Measurements from ENCODE around the gene SPPL2C.
"Not testable (repeated sequence)": the region's sequence is repeated elsewhere in the genome, so short reads cannot be mapped to it uniquely, and the experiment has no call there.

SPPL2C gene

GRCh38 chr17:45850011-45850410, 5.3 kb downstream of the SPPL2C start:
- no peak for DNase-seq (ENCODE audit: low read depth, low spot score)

DNA sequence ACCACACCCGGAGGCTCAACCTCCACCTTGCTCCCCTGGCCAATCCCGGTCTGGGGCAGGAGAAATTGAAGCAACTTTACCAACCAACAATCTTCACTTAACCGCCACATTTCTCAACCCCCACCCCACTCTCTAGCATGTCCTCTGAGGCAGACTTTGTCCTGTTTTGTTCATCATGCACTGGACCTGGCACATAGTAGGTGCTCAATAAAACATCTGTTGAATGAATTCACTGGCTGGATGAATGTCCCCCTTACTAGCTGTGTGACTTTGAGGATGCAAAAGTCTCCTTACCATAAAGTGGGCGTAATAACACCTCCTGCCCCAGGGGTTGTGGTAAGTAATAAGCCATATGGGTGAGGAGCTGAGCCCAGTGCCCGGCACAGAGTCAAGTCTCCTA, 5.8 kb downstream of the SPPL2C start:
- no peak for DNase-seq (ENCODE audit: low read depth, low spot score)

GRCh38 chr17:45851022-45851421, 6.3 kb downstream of the SPPL2C start:
- no peak for DNase-seq (ENCODE audit: low read depth, low spot score)

DNA sequence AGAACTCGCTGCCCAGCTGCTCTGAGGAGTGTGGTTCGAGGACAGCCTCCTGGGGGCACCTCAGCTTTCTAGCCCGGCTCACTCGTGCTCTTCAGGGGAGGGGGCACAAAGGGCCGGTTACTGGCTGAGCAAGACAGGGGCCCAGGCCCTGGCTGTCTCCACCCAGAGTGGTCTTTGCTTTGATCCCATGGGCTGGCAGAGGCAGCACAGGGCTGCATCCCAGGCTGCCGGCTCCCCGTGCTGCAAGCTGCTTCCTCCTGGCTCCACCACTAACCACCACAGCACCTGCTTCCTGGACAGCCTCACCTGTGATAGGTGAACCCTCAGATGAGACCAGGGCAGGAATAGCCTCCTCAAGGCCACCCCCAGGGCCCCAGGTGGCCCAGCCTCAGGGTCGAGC, 6.8 kb downstream of the SPPL2C start:
- DNase-seq (ENCODE audit: low read depth, low spot score): no peak

DNA sequence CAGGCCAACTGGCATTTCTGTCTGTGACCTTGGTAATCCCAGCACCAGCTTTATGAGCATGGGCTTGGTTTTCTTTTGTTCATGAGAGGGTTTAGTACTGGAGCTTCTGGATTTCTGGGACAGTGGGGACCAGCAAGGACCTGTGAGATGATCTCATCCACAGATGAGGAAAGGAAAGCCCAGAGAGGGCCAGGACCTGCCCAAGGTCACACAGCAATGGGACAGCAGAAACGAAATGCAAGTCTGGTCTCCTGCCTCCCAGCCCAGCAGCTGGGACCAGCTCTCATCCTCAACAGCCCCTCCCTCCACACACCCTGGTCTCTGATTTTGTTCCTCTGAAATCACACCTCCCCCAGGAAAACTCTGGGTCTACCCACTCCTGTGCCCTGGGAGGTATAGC, 7.2 kb downstream of the SPPL2C start:
- no peak for DNase-seq (ENCODE audit: low read depth, low spot score)

DNA sequence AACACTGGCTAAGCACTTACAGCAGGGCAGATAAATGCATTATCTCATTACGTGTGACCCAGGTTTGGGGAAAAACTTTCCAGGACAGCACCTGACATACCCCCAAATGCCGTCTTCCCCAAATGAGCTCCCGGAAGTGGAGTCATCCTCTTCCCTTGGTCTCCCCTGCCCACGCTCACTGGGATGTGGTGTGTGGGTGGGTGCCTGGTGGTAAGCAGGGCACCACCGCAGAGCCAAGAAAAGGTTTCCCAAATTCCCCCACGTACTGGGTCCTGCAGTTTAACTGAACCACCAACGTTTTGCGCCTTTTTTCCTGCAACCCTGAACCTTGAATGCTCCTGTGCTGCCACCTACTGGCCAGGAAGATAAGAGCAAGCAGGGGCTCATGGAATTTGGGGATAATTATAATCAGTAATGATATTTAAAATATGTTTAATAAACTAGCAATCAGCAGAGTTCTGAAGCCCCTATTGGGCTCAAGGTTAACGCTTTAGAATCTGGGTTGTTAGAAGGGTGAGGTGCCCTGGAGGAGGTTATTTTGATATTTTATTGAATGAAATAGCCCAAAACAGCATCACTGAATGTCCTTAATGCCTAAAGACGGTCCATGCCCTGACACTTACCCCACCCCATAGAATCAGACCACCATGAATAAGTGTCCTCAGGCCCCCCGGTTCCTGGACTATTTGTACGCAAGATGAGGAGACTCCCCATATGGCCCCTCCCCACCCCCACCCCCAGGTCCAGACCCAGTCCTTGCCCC, 8.0 kb downstream of the SPPL2C start:
- no peak for DNase-seq (ENCODE audit: low read depth, low spot score)

DNA sequence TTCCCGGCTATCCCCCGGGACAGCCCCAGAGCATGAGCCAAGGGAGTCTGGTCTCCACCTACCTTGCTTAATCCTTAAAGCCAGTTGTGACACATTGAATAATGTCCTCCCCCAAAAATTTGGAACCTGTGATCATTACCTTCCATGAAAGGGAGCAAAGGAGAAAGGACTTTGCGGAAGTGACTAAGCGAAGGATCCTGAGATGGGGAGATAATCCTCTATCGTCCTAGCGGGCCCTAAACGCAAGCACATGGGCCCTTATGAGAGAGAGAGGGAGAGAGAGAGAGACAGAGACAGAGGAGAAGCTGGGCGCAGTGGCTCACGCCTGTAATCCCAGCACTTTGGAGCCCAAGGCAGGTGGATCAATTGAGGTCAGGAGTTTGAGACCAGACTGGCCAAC, 9.5 kb downstream of the SPPL2C start:
- no peak for DNase-seq (ENCODE audit: low read depth, low spot score)

DNA sequence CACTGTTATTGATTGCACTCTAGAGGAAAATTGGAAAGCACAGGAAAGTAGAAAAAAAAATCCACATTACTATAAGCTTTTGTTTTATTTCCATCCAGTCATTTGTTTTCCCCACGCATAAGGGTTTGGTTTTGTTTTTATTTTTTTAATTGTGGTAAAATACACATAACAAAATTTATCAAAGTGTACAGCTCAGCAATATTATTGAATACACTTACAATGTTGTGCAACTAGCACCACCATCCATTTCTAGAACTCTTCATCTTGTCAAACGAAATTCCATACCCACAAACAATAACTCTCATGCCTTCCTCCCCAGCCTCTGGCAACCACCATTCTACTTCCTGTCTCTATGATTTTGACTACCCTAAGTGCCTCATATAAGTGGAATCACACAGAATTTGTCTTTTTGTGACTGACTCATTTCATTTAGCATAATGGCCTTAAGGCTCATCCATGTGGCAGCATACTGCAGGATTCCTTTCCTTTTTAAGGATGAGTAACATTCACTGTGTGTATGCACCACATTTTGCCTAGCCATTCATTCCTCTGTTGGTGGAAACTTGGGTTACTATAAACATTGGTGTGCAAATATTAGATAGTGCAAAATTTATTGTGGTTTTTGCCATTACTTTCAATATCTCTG, 11.1 kb downstream of the SPPL2C start:
- DNase-seq (ENCODE audit: low read depth, low spot score): no peak

DNA sequence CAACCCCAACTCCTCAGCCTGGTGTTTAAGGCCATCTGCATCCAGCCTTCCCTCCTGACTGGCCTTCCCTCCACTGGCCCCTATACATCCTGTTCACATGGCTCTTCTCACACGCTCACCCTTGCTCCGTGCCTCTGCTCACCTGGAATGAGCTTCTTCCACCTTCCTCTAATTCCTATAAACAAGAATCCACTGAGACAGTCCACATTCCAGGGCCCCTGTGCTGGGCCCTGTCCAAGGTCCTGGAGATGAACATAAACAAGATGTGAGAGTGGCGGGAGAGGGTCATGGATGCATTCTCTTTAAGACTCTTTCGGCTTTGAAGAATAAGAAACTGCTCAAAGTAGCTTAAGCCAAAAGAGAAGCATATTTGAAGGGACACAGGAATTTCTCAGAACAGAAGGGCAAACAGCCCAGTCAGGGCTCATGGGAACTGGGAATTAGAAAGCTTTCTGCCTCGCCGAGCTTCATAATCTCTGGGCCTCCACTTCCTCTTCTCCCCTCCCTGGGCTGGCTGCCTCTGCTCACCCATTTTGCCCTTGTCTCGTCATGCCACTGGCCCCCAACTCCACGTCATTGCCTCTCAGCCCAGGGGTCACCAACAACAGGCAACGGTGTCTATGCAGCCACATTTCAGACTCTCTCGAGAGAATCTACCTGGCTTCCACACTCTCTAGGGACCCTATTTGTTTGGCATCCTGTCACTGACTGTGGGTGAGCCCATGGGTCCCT, 13.5 kb downstream of the SPPL2C start:
- no peak for DNase-seq (ENCODE audit: low read depth, low spot score)

DNA sequence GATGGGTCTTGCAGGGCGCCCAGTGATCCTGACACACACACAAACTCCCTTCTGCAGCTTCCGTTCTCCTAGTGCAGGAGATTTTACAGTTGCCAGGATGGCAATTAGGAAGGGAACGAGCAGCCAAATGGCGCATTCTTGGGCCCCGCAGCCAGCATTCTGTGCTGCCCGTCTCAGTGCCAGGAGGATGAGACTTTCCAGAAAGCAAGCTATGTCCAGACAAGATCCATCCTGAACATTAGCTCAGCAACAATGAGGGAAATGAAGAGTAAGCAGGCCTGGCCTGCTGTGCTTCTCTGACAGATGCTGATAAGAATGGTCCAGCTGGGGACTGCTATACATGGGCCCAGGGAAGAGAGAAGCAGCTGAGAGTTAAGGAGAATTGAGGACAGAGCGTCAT, 16.5 kb downstream of the SPPL2C start:
- DNase-seq (ENCODE audit: low read depth, low spot score): no peak

DNA sequence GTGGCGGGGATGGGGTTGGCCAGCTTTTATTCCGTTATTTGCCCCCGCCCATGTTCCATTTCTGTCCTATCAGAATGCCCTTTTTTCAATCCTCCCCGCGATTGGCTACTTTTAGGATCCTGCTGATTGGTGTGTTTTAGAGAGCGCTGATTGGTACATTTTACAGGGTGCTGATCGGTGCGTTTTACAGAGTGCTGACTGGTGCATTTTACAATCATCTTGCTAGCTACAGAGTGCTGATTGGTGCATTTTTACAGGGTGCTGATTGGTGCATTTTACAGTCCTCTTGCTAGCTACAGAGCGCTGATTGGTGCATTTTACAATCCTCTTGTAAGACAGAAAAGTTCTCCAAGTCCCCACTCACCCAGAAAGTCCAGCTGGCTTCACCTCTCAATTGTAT, 17.4 kb downstream of the SPPL2C start:
- DNase-seq (ENCODE audit: low read depth, low spot score): not testable (repeated sequence)

GRCh38 chr17:45863857-45864654, 19.4 kb downstream of the SPPL2C start:
- DNase-seq (ENCODE audit: low read depth, low spot score): no peak

DNA sequence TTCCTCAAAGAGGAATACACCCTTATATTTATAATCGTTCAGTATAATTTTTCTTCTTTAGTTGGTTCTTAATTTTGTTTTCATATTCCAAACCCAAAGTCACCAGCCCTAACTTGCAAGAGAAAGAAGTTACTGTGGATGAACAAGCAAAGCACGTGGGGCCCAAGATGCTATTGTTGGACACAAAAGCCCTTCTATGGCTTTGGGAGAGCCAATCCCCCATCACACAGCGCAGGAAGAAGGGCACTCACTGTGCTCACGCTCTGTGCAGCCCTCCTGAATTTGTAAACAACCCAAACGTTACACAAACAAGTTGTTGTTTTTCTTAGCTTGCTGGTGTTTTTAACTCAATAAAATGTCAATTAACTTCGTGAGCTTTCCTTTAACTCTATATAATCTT, 22.5 kb downstream of the SPPL2C start:
- DNase-seq (ENCODE audit: low read depth, low spot score): no peak

DNA sequence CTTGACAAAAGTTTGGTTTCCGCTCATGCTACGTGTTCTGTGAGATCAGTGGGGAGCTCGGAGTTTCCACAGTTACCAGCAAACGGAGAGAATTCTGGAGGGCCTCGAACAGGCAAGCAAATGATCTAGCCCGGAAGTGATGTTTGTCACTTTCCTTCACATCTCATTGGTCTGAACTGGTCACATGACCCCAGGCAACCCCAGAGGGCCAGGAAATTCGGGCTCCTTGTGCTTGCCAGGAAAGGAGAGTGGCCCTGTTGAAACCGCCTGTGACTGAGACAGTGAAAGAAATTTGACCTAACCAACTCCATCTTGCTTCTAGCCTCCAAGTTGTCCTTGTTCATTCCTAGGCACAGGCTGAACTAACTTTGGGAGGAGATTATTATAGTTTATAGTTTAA, 23.0 kb downstream of the SPPL2C start:
- no peak for DNase-seq (ENCODE audit: low read depth, low spot score)

DNA sequence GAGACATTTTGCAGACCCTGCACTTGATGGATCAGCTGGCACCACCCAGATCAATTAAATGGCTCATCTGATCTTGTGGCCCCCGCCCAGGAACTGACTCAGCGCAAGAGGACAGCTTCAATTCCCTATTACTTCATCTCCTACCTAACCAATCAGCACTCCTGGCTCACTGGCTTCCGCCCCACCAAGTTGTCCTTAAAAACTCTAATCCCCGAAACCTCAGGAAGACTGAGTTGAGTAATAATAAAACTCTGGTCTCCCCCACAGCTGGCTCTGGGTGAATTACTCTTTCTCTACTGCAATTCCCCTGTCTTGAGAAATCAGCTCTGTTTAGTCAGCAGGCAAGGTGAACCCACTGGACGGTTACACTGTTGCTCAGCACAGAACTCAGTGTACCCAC, 23.6 kb downstream of the SPPL2C start:
- no peak for DNase-seq (ENCODE audit: low read depth, low spot score)

- no peak for DNase-seq (ENCODE audit: low read depth, low spot score)
These were observed 25.1 kb downstream of the SPPL2C start for GRCh38 chr17:45869676-45870341.

DNA sequence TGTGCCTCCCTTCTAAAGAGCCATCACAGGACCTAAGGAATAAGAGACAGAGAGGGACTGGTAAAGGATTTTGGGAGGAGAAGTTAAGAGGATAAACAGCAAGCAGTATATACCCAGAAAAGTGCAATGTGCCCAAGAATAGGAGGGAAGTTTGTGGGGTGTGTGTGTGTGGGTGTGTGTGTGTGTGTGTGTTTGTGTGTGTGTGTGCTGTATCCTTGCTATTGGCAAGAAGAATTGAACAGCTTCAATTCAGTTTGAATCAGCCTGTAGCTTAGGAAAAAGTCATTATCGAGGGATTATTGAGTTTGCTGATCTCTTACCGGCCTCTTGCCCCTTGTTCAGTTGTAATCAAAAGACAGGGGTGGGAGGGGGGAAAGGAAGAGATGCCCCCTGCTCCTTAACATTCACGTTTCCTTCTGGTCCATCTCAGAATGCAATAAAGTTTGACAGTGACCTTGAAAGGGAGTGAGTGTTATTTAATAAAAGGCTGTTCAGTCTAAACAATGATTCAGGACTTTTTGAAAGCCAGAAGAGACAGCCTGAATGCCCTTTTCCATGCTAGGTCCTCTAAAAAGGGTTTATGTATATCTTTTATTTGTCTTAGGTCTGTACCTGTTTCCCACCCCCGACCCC, 25.8 kb downstream of the SPPL2C start:
- DNase-seq (ENCODE audit: low read depth, low spot score): no peak

DNA sequence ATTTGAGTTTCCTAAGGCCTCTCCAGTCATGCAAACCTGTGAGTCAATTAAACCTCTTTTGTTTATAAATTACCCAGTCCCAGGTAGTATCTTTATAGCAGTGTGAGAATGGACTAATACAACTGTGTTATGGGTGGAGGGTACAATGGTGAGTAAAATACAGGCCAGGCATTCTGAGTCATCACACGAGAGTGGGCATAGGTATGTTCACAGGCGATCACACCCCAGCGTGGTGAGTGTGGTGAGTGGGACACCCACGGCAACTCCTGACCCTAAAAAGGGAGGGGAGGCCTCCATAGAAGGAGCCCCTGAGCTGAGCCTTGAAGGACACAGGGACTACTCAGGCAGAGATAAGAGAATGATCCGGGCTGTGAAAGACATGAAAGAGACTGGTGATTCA, 27.0 kb downstream of the SPPL2C start:
- no peak for DNase-seq (ENCODE audit: low read depth, low spot score)

- DNase-seq (ENCODE audit: low read depth, low spot score): no peak
These were observed 29.0 kb downstream of the SPPL2C start for GRCh38 chr17:45873728-45874127.

- DNase-seq (ENCODE audit: low read depth, low spot score): no peak
These were observed 29.5 kb downstream of the SPPL2C start for GRCh38 chr17:45874151-45874550.

DNA sequence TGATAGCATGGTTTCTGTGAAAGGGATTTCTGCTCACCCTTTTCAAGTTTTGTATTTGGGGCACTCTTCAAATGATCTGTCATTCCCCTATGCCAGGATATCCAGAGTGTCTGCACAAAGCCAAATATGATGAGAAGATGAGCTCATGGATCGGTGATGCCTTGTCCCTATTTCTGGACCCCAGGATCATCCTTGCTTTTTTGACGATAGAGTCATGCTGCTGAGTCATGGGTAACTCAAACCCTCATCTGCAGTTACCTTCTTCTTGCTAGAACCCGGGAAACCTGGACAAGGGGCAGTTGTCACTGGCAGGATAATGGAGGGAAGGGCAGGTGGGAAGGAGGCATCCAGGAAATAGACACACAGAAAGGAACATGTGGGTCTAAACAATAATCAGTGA, 31.9 kb downstream of the SPPL2C start:
- DNase-seq (ENCODE audit: low read depth, low spot score): no peak
